Measurements from ENCODE around the gene ARHGAP28. TPM values are rescaled to one million over a fixed set of nuclear protein-coding genes. Genes with fewer than 3 reads are reported as not detected.

Gene ARHGAP28
- total and polyA plus RNA-seq, 2 of the 13 experiments (the other 11 are each of a cell fraction or from before 2014, with no cell fraction given) = not detected

- TF ChIP-seq ASH2L (IDR thresholded peaks at IDR 0.05; ENCODE audit: insufficient read length, low read depth, low read length) (peak; percentile 68), ATRX (CRISPR knock-in tag; IDR thresholded peaks at IDR 0.05; ENCODE audit: borderline replicate concordance) (no peak), ZNF773 (CRISPR knock-in tag; IDR thresholded peaks at IDR 0.05; ENCODE audit: borderline replicate concordance) (no peak), SMYD3 (CRISPR knock-in tag; IDR thresholded peaks at IDR 0.05) (no peak), TMF1 (CRISPR knock-in tag; IDR thresholded peaks at IDR 0.05; ENCODE audit: low read depth) (no peak), POGZ (CRISPR knock-in tag; IDR thresholded peaks at IDR 0.05) (peak; percentile 51; the same call in 1 of the 2 replicates), EED (CRISPR knock-in tag; IDR thresholded peaks at IDR 0.05) (no peak), CHD4 (IDR thresholded peaks at IDR 0.05; ENCODE audit: borderline replicate concordance, low read length) (no peak), ZNF576 (CRISPR knock-in tag; IDR thresholded peaks at IDR 0.05) (no peak), CCAR2 (optimal IDR thresholded peaks at IDR 0.05; ENCODE audit: low read depth, low read length) (no peak), EZH2 (conservative IDR thresholded peaks at IDR 0.05; ENCODE audit: low read depth, low read length) (no peak), ZNF44 (CRISPR knock-in tag; IDR thresholded peaks at IDR 0.05) (no peak), ZNF354B (CRISPR knock-in tag; IDR thresholded peaks at IDR 0.05) (no peak), POGK (CRISPR knock-in tag; conservative IDR thresholded peaks at IDR 0.05) (no peak), HDAC1 (CRISPR knock-in tag; IDR thresholded peaks at IDR 0.05) (peak; percentile 53), ZUFSP (CRISPR knock-in tag; IDR thresholded peaks at IDR 0.05; ENCODE audit: borderline replicate concordance) (no peak), ZZZ3 (CRISPR knock-in tag; IDR thresholded peaks at IDR 0.05; ENCODE audit: borderline replicate concordance) (no peak), TIGD3 (CRISPR knock-in tag; IDR thresholded peaks at IDR 0.05; ENCODE audit: borderline replicate concordance) (no peak), ZNF260 (CRISPR knock-in tag; IDR thresholded peaks at IDR 0.05; ENCODE audit: borderline replicate concordance, low read depth) (no peak), TBX3 (IDR thresholded peaks at IDR 0.05; ENCODE audit: borderline replicate concordance) (no peak), SMAD9 (CRISPR knock-in tag; IDR thresholded peaks at IDR 0.05) (no peak), ZNF292 (CRISPR knock-in tag; IDR thresholded peaks at IDR 0.05; ENCODE audit: borderline replicate concordance, low read depth) (no peak)
Measured at GRCh38 chr18:6962571-6963451, 233.3 kb downstream of the ARHGAP28 start (continued).

All from HepG2 (cell line).